Fibroblast of skin of back (primary cell): Measurements from ENCODE around the gene AFAP1.
A peak's percentile ranks its signal among the peaks of the same experiment; 100 is the strongest.

Source experiments
- DNase-seq: peaks from one replicate; pipeline ENCODE4 v3.0.0-alpha.2; 2013

The AFAP1 gene

GRCh38 chr4:7910952-7911578 is 28.6 kb downstream of the AFAP1 start:
- DNase-seq: peak; percentile 99

DNA sequence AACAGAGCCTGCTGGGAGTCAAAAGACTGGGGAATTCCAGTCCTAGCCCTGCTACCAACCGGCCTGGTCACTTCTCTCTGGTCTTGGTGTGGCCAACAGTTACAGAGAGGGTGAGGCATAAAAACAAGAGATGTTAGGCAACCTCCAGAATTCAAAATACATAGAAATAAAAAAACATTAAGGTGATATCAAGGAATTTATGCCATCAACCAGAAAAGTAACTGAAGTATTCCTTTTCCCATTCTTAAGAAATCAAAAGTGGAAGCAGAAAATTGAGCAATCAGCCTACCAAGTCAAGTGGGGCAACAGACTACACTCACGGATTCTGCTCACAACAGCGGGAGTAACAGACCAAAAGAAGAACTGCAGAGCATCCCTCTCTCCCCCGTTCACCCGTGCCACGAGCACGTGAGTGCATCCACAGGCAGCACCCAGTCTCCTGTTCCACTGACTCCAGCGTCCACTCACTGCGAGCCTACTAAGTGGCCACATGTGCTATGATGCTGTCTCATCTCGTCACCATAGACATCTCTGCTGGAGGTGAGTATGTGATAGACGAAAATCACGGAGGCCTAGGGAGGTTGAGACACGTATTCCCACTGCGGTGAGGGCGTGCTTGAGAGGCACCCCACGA is 29.3 kb downstream of the AFAP1 start:
- no peak for DNase-seq

DNA sequence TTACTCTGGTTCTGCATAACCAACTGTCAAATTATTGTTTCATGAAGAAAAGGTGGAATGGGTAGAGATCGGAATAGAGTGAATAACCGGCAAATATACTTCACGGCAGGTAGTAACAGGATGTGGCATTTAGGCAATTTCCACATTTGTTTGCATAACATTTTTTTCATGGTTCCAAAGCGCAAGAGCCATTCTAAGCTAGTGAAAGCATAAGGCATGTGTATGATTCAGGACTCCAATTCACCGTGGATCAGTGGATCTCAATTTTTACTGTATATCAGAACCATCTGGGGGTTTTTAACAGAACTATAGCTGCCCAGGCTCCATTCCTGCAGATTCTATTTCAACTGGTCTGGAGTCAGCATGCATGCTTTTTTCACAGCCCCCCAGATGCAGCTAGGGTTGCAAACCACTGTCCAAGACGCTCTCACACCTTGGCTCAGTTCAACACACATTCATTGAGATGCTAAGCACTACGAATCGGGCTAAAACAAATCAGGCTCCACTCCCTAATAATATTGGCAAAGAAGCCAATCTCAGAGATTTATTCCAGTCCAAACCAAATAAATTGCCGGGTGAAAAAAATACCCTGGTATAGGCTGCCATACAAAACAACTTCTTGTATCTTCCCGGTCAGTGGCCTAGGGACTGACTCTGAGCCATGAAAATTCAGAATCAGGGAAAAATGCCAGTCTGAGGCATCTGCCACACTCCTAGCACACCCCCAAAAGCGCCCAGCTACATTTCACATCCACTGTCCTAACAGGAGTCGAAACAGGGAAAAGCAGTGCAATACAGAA is 30.0 kb downstream of the AFAP1 start:
- DNase-seq: no peak

GRCh38 chr4:7908668-7909067 is 31.0 kb downstream of the AFAP1 start:
- DNase-seq: no peak

- DNase-seq: no peak
These were observed 32.5 kb downstream of the AFAP1 start for GRCh38 chr4:7907142-7907541.

DNA sequence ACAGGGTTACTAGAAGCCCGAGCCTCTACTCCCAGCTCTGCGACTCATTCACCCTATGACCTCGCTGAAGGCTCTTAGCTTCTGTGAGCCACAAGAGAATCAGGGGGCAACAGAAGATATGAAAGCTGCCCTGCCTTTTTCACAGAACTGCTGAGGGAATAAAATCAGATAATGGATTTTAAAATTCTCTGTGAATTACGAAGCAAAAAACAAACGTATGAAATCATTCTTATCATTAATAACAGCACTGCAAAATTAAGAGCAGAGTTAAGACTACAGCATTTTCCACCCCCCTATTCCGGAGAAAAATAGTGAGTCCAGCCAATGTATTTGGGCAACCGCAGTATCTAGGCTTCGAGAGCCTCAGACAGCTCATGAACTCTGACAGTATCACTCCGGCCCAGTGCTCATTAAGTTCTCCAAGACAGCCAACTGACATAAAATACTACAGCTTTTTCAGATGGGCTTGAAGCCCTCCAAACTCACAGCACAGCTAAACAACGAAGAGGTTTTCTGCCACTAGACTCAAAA is 33.4 kb downstream of the AFAP1 start:
- DNase-seq: peak; percentile 60

- peak; percentile 90 for DNase-seq
These were observed 34.4 kb downstream of the AFAP1 start for GRCh38 chr4:7904952-7905915.

GRCh38 chr4:7903791-7904516 is 35.7 kb downstream of the AFAP1 start:
- DNase-seq: peak; percentile 96

GRCh38 chr4:7902826-7903225 is 36.8 kb downstream of the AFAP1 start:
- no peak for DNase-seq

- DNase-seq: no peak
These were observed 37.5 kb downstream of the AFAP1 start for GRCh38 chr4:7902101-7902553.

- no peak for DNase-seq
These were observed 38.3 kb downstream of the AFAP1 start for GRCh38 chr4:7901311-7901885.

GRCh38 chr4:7900334-7900909 is 39.2 kb downstream of the AFAP1 start:
- DNase-seq: no peak

DNA sequence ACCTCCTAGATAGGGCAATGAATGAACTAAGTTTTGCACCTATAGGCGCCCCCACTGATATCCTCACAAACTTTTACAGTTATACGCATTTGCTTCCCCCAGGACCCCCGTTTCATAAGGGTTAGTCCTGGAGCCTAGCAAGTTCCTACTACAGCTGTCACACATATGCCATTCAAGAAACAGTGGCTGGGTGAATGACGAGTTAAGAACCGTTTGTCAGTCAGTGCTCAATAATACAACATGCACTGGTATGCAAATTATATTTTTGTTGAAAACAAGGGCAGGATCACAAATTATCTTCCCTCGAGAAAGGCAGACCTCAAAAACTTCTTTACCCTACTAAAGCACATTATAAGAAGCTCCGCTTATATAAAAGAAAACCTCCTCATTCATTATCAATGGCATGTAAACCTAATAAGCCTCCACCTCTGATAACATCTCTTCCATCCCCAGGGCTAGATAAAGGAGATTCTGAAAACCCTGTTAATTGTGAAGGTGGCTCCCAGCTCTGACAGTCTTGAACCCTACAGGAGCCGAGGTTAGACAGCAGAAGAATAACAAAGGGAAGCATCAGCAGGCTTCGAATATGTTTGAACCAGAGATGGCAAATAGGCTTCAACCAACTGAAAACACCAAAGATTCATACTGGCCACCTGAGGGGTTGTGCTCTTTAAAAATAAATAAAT is 40.3 kb downstream of the AFAP1 start:
- no peak for DNase-seq

DNA sequence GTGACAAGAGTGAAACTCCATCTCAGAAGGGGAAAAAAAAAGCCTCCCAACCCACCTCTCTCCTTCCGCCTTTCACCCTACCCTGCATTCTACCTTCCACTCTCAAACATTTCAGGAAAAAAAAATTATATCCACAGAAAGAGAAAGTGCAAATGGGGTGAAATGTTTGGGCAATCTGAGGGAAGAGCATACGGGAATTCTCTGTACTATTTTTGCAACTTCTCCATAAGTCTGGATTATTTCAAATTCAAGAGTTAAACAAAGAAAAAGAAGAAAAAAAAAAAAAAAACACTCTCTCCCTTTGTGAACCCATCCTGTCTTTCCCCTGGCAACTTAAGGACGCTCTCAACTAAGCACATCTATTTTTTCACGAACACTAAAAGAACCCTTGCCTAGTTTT is 41.3 kb downstream of the AFAP1 start:
- no peak for DNase-seq

DNA sequence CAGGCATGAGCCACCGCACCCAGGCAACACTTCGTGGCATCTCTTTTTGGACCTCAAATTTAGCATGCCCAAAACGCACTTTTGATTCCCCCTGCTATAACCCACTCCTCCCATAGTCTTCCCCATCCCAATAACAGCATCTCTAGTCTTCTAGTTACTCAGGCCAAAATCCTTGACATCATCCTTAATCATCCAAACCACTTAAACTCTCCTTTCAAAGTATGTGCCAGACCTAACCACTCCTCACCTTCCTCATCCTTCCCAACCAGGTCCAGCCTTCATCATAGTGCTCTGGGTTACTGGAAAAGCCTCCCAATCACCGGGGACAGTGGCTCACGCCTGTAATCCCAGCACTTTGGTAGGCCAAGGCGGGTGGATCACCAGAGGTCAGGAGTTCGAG is 41.9 kb downstream of the AFAP1 start:
- DNase-seq: no peak

- no peak for DNase-seq
These were observed 44.9 kb downstream of the AFAP1 start for GRCh38 chr4:7894677-7895181.

DNA sequence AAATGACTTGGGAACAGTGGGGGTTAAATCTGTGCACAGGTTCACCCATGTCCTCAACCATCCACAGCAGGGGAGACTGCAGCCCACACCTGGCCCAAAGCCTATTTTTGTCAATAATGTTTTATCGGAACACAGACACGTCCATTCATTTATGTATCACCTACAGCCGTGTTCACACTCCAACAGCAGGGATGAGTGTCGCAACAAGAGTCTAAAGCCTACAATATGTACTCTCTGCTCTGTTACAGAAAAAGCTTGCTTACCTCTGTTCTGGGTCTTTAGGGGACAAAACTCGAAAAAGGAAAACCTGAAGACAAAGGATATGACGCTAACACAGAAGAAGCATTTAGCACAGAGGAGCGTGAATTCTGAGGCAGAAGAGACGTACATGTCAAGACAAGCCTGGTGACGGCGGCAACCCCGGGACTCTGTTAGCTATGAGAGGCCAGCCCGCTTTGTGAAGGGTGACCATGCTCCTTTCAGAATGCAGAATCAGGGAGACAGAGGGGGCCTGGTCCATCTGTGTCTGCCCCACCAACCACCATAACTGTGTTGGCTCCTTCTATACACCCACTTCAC is 45.5 kb downstream of the AFAP1 start:
- no peak for DNase-seq

DNA sequence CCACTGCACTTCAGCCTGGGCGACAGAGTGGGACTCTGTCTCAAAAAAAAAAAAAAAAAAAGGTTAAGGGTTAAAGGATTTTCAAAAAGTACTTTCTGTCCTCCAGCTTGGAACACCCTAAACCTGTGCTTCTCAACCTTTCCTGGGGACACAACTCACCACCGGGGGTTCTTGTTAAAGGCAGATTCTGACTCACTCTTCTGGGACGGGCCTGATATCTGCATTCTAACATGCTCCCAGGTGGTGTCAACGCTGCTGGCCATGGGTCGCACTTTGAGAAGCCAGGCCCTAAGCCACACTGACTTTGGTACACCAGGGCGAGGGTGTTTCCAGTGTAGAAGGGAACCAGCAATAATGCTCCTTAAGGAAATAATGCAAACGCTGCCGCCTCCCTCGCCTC is 46.1 kb downstream of the AFAP1 start:
- DNase-seq: no peak

- peak; percentile 72 for DNase-seq
These were observed 47.2 kb downstream of the AFAP1 start for GRCh38 chr4:7892212-7893019.
